ENCODE results near the gene SLC38A10.

Gene SLC38A10

DNA sequence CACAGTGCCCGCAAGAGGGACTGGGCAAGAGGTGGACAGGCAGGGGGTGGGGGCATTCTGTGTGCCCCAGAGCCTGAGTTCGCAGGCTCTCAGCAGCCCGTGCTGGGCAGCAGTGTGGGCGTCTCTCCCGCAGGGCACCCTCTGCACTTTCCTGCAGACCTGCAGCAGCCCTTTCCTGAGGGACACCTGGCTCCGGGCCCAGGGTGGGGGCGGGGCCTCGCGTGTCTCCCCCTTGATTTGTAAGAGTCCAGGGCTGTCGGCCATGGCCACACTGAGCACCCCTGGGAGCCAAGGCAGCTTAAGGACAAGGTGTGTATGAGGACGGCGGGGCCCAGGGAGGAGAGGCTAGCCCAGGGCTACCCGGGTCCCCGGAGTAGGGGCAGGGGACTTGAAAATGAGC lies 33.4 kb upstream of the SLC38A10 start:
- Histone ChIP-seq H3K27ac (no peak overlapping the region), H3K79me2 (no peaks in the 10 kb centered on the region), H3K9me3 (ENCODE audit: control insufficient read depth, low read length) (no peaks in the 10 kb centered on the region), H3K4me1 (peaks cover 9% of the 10 kb centered on the region), H3K36me3 (ENCODE audit: control insufficient read depth, insufficient read depth, low read length) (no peaks in the 10 kb centered on the region), H3K9ac (no peak overlapping the region), H3K4me3 (ENCODE audit: low read depth, low read length) (no peak overlapping the region), H2AFZ (no peak overlapping the region), H3K4me2 (ENCODE audit: low read length) (no peak overlapping the region), H3K27me3 (ENCODE audit: control insufficient read depth, insufficient read depth, low read length) (no peaks in the 10 kb centered on the region)
- no peak for TF ChIP-seq CTCF (IDR thresholded peaks at IDR 0.05)

DNA sequence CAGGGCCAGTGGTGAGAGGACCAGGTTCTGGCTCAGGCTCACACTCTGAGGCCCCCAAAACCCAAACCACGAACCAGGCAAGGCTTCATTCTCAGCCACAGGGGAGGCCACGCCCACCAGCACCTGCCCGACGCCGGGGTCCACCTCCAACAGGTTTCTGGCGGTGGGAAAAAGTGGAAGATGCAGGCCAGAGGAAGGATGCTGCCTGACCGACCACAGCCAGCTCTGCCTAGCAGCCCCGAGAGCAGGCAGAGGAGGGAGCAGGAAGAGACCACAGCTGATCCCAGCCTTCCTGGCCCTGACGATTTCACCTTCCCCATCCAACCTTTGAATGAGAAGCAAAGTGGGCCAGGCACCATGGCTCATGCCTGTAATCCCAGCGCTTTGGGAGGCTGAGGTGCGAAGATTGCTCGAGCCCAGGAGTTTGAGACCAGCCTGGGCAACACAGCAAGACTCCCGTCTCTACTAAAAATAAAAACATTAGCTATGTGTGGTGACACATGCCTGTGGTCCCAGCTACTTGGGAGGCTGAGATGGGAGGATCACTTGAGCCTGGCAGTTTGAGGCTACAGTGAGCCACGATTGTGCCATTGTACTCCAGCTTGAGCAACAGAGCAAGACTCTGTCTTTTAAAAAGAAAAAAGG lies 30.7 kb upstream of the SLC38A10 start:
- Histone ChIP-seq H3K4me2 (ENCODE audit: low read length) (no peak overlapping the region), H3K27ac (no peak overlapping the region), H3K79me2 (no peaks in the 10 kb centered on the region), H3K9ac (no peak overlapping the region), H3K27me3 (ENCODE audit: control insufficient read depth, insufficient read depth, low read length) (no peaks in the 10 kb centered on the region), H3K4me3 (ENCODE audit: low read depth, low read length) (no peak overlapping the region), H2AFZ (no peak overlapping the region), H3K9me3 (ENCODE audit: control insufficient read depth, low read length) (no peaks in the 10 kb centered on the region), H3K36me3 (ENCODE audit: control insufficient read depth, insufficient read depth, low read length) (no peaks in the 10 kb centered on the region), H3K4me1 (peaks cover 9% of the 10 kb centered on the region)
- TF ChIP-seq CTCF (IDR thresholded peaks at IDR 0.05) = no peak

DNA sequence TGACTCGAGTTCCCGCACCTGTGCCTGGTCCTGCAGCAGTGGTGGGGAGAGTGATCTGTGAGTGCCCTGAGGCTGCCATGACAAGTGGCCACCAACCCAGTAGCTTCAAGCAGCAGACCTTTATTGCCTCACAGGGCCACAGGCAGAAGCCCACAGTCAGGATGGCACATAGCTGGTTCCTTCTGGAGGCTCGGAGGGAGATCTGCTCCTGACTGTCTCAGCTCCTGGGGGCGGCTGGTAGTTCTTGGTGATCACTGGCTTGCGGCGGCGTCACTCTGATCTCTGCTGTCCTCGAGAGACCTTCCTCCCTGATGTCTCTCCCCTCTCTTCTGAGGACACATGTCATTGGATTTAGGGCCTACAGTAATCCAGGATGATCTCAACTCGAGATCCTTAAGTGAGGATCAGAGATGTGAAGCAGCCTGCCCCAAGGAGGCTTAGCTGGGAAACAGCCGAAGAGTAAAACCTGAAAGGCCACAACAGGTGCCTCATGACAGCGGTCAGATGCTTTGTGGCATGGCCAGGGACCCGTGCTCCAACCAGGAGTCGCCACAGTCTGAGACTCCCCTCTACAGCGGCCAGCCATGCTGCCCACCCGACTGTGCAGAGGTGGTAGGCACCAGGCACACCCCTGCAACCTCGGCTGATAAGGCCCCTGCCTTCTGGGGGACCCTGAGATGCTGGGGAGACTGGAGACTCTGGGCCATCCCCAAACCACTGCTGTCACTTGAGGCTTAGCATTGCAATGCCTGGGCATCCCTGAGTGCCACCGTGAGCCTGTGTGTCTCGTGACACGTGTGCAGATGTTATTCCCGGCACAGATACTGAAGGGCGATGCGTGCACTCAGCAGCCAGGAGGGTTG lies 30.0 kb upstream of the SLC38A10 start:
- no peak for TF ChIP-seq CTCF (IDR thresholded peaks at IDR 0.05)
- H3K4me1 ChIP-seq = peaks cover 9% of the 10 kb centered on the region
- H3K27me3 ChIP-seq (ENCODE audit: control insufficient read depth, insufficient read depth, low read length) = no peaks in the 10 kb centered on the region
- no peak overlapping the region for H3K9ac ChIP-seq
- no peak overlapping the region for H3K4me2 ChIP-seq (ENCODE audit: low read length)
- no peaks in the 10 kb centered on the region for H3K36me3 ChIP-seq (ENCODE audit: control insufficient read depth, insufficient read depth, low read length)
- H3K4me3 ChIP-seq (ENCODE audit: low read depth, low read length) = no peak overlapping the region
- H3K27ac ChIP-seq = no peak overlapping the region
- no peaks in the 10 kb centered on the region for H3K9me3 ChIP-seq (ENCODE audit: control insufficient read depth, low read length)
- no peaks in the 10 kb centered on the region for H3K79me2 ChIP-seq
- H2AFZ ChIP-seq = no peak overlapping the region

GRCh38 chr17:81324177-81324850 lies 29.2 kb upstream of the SLC38A10 start:
- Histone ChIP-seq H3K9me3 (ENCODE audit: control insufficient read depth, low read length) (no peaks in the 10 kb centered on the region), H3K27ac (no peak overlapping the region), H3K4me2 (ENCODE audit: low read length) (no peak overlapping the region), H3K4me1 (peaks cover 3% of the 10 kb centered on the region), H3K27me3 (ENCODE audit: control insufficient read depth, insufficient read depth, low read length) (no peaks in the 10 kb centered on the region), H3K36me3 (ENCODE audit: control insufficient read depth, insufficient read depth, low read length) (no peaks in the 10 kb centered on the region), H3K4me3 (ENCODE audit: low read depth, low read length) (no peak overlapping the region), H3K79me2 (no peaks in the 10 kb centered on the region), H3K9ac (no peak overlapping the region), H2AFZ (no peak overlapping the region)
- TF ChIP-seq CTCF (IDR thresholded peaks at IDR 0.05) = no peak

Measured in parathyroid adenoma (tissue), 2 donors.